Stimulated activated memory B cell treated with anti-CD40 and anti-IgM and Interleukin-4, amounts not matched to agents 10 μg/mL and 1 μg/mL and 100 μg/mL, for 72 hours (primary cell): Measurements from ENCODE around the gene HDAC4.

Experiments
- ATAC-seq: fragments of 150-1000 bp; cut with Tn5 transposase; 2 replicates; pipeline ENCODE4 v1.10.0; 2021
- H3K27ac Mint-ChIP-seq: one replicate; pipeline ENCODE4 v1.8.0; 2022; ENCODE audit warnings: mild to moderate bottlenecking, mixed read lengths
- H3K27me3 Mint-ChIP-seq: one replicate; pipeline ENCODE4 v1.8.0; 2022; ENCODE audit warnings: mixed read lengths
- H3K36me3 Mint-ChIP-seq: one replicate; pipeline ENCODE4 v1.8.0; 2022; ENCODE audit warnings: mixed read lengths
- H3K4me1 Mint-ChIP-seq: one replicate; pipeline ENCODE4 v1.8.0; 2022; ENCODE audit warnings: mixed read lengths
- H3K4me3 Mint-ChIP-seq: one replicate; pipeline ENCODE4 v1.8.0; 2022; ENCODE audit warnings: mild to moderate bottlenecking, moderate library complexity, mixed read lengths
- H3K9me3 Mint-ChIP-seq: one replicate; pipeline ENCODE4 v1.8.0; 2022; ENCODE audit warnings: mixed read lengths

HDAC4 gene

GRCh38 chr2:239098288-239098970 lies 302.4 kb downstream of the HDAC4 start:
- Mint-ChIP-seq H3K4me1 (no peaks in the 10 kb centered on the region), H3K4me3 (no peak overlapping the region), H3K27me3 (no peaks in the 10 kb centered on the region), H3K36me3 (peaks cover 34% of the 10 kb centered on the region), H3K9me3 (no peaks in the 10 kb centered on the region), H3K27ac (no peak overlapping the region)
- no peak for ATAC-seq

- Mint-ChIP-seq H3K9me3 (no peaks in the 10 kb centered on the region), H3K27me3 (no peaks in the 10 kb centered on the region), H3K27ac (no peak overlapping the region), H3K4me3 (no peak overlapping the region), H3K4me1 (no peaks in the 10 kb centered on the region), H3K36me3 (peaks cover 32% of the 10 kb centered on the region)
- no peak for ATAC-seq
Observed at GRCh38 chr2:239097428-239097696, 303.5 kb downstream of the HDAC4 start.

GRCh38 chr2:239096676-239097427 lies 304.0 kb downstream of the HDAC4 start:
- Mint-ChIP-seq H3K36me3 (peaks cover 28% of the 10 kb centered on the region), H3K27me3 (no peaks in the 10 kb centered on the region), H3K4me1 (no peaks in the 10 kb centered on the region), H3K27ac (no peak overlapping the region), H3K9me3 (no peaks in the 10 kb centered on the region), H3K4me3 (no peak overlapping the region)
- ATAC-seq: no peak

- no peak overlapping the region for H3K4me3 Mint-ChIP-seq
- no peak for ATAC-seq
- H3K9me3 Mint-ChIP-seq: no peaks in the 10 kb centered on the region
- no peak overlapping the region for H3K27ac Mint-ChIP-seq
- peaks cover 23% of the 10 kb centered on the region for H3K36me3 Mint-ChIP-seq
- no peaks in the 10 kb centered on the region for H3K4me1 Mint-ChIP-seq
- no peaks in the 10 kb centered on the region for H3K27me3 Mint-ChIP-seq
Observed at GRCh38 chr2:239095460-239096081, 305.2 kb downstream of the HDAC4 start.

GRCh38 chr2:239094867-239095266 lies 306.0 kb downstream of the HDAC4 start:
- no peaks in the 10 kb centered on the region for H3K9me3 Mint-ChIP-seq
- H3K27me3 Mint-ChIP-seq: no peaks in the 10 kb centered on the region
- no peaks in the 10 kb centered on the region for H3K4me1 Mint-ChIP-seq
- peaks cover 17% of the 10 kb centered on the region for H3K36me3 Mint-ChIP-seq
- no peak for ATAC-seq
- no peak overlapping the region for H3K27ac Mint-ChIP-seq
- H3K4me3 Mint-ChIP-seq: no peak overlapping the region

GRCh38 chr2:239093952-239094351 lies 306.9 kb downstream of the HDAC4 start:
- no peak for ATAC-seq
- H3K4me3 Mint-ChIP-seq: no peak overlapping the region
- H3K4me1 Mint-ChIP-seq: no peaks in the 10 kb centered on the region
- peaks cover 12% of the 10 kb centered on the region for H3K36me3 Mint-ChIP-seq
- H3K27me3 Mint-ChIP-seq: no peaks in the 10 kb centered on the region
- no peak overlapping the region for H3K27ac Mint-ChIP-seq
- H3K9me3 Mint-ChIP-seq: no peaks in the 10 kb centered on the region

GRCh38 chr2:239093542-239093941 lies 307.3 kb downstream of the HDAC4 start:
- H3K9me3 Mint-ChIP-seq: no peaks in the 10 kb centered on the region
- H3K27ac Mint-ChIP-seq: no peak overlapping the region
- no peak for ATAC-seq
- peaks cover 9% of the 10 kb centered on the region for H3K36me3 Mint-ChIP-seq
- no peaks in the 10 kb centered on the region for H3K4me1 Mint-ChIP-seq
- H3K4me3 Mint-ChIP-seq: no peak overlapping the region
- no peaks in the 10 kb centered on the region for H3K27me3 Mint-ChIP-seq

- no peak for ATAC-seq
- Mint-ChIP-seq H3K36me3 (peaks cover 5% of the 10 kb centered on the region), H3K27me3 (no peaks in the 10 kb centered on the region), H3K4me1 (no peaks in the 10 kb centered on the region), H3K4me3 (no peak overlapping the region), H3K9me3 (no peaks in the 10 kb centered on the region), H3K27ac (no peak overlapping the region)
Observed at GRCh38 chr2:239092571-239093294, 308.1 kb downstream of the HDAC4 start.

GRCh38 chr2:239089884-239090283 lies 310.9 kb downstream of the HDAC4 start:
- Mint-ChIP-seq H3K4me3 (no peak overlapping the region), H3K27me3 (no peaks in the 10 kb centered on the region), H3K36me3 (peaks cover 17% of the 10 kb centered on the region), H3K4me1 (no peaks in the 10 kb centered on the region), H3K27ac (no peak overlapping the region), H3K9me3 (no peaks in the 10 kb centered on the region)
- peak; percentile 18 for ATAC-seq

GRCh38 chr2:239087046-239087710 lies 313.6 kb downstream of the HDAC4 start:
- no peaks in the 10 kb centered on the region for H3K9me3 Mint-ChIP-seq
- peaks cover 23% of the 10 kb centered on the region for H3K36me3 Mint-ChIP-seq
- H3K4me3 Mint-ChIP-seq: no peak overlapping the region
- ATAC-seq: no peak
- H3K27ac Mint-ChIP-seq: no peak overlapping the region
- no peaks in the 10 kb centered on the region for H3K27me3 Mint-ChIP-seq
- no peaks in the 10 kb centered on the region for H3K4me1 Mint-ChIP-seq

GRCh38 chr2:239086325-239087020 lies 314.3 kb downstream of the HDAC4 start:
- Mint-ChIP-seq H3K9me3 (no peaks in the 10 kb centered on the region), H3K36me3 (peaks cover 23% of the 10 kb centered on the region), H3K27me3 (no peaks in the 10 kb centered on the region), H3K4me1 (no peaks in the 10 kb centered on the region), H3K4me3 (no peak overlapping the region), H3K27ac (no peak overlapping the region)
- ATAC-seq: no peak

GRCh38 chr2:239085201-239085992 lies 315.4 kb downstream of the HDAC4 start:
- Mint-ChIP-seq H3K4me3 (no peak overlapping the region), H3K9me3 (no peaks in the 10 kb centered on the region)

GRCh38 chr2:239084007-239084406 lies 316.8 kb downstream of the HDAC4 start:
- Mint-ChIP-seq H3K27ac (no peak overlapping the region), H3K36me3 (peaks cover 36% of the 10 kb centered on the region), H3K4me3 (no peak overlapping the region), H3K4me1 (no peaks in the 10 kb centered on the region), H3K9me3 (no peaks in the 10 kb centered on the region), H3K27me3 (no peaks in the 10 kb centered on the region)
- ATAC-seq: no peak

More at GRCh38 chr2:239085201-239085992, 315.4 kb downstream of the HDAC4 start:
- H3K27ac Mint-ChIP-seq: no peak overlapping the region
- peaks cover 24% of the 10 kb centered on the region for H3K36me3 Mint-ChIP-seq
- ATAC-seq: no peak
- H3K27me3 Mint-ChIP-seq: no peaks in the 10 kb centered on the region
- no peaks in the 10 kb centered on the region for H3K4me1 Mint-ChIP-seq

- H3K4me1 Mint-ChIP-seq: no peaks in the 10 kb centered on the region
- no peak overlapping the region for H3K27ac Mint-ChIP-seq
- no peak overlapping the region for H3K4me3 Mint-ChIP-seq
- ATAC-seq: no peak
- no peaks in the 10 kb centered on the region for H3K27me3 Mint-ChIP-seq
- H3K36me3 Mint-ChIP-seq: peaks cover 39% of the 10 kb centered on the region
- H3K9me3 Mint-ChIP-seq: no peaks in the 10 kb centered on the region
Observed at GRCh38 chr2:239082425-239082824, 318.4 kb downstream of the HDAC4 start.
